Activated T-cell treated with anti-CD3 and anti-CD28 coated beads for 24 hours (primary cell): ENCODE results near the gene IFFO2.
"Not testable (repeated sequence)": the region's sequence is repeated elsewhere in the genome, so short reads cannot be mapped to it uniquely, and the experiment has no call there.

Experiments used
- DNase-seq: peaks from one replicate; pipeline ENCODE4 v3.0.0-alpha.2; 2020; ENCODE audit warnings: low read depth

The IFFO2 gene

GRCh38 chr1:18893120-18893519 is 63.4 kb downstream of the IFFO2 start:
- DNase-seq, result no peak

DNA sequence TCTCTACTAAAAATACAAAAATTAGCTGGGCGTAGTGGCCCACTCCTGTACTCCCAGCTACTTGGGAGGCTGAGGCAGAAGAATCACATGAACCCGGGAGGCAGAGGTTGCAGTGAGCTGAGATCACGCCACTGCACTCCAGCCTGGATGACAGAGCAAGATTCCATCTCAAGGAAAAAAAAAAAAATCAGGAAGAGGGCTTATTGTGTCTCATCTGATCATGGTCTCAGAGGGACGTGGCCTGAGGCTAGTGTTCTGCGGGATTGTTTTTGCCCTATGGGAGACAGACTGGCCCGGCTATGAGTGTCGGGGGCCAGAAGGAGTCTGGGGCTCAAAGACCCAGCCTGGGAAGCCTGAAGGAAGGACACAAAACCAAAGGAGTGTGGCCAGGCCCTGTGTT is 64.6 kb downstream of the IFFO2 start:
- not testable (repeated sequence) for DNase-seq

GRCh38 chr1:18891426-18891780 is 65.1 kb downstream of the IFFO2 start:
- DNase-seq, result no peak

DNA sequence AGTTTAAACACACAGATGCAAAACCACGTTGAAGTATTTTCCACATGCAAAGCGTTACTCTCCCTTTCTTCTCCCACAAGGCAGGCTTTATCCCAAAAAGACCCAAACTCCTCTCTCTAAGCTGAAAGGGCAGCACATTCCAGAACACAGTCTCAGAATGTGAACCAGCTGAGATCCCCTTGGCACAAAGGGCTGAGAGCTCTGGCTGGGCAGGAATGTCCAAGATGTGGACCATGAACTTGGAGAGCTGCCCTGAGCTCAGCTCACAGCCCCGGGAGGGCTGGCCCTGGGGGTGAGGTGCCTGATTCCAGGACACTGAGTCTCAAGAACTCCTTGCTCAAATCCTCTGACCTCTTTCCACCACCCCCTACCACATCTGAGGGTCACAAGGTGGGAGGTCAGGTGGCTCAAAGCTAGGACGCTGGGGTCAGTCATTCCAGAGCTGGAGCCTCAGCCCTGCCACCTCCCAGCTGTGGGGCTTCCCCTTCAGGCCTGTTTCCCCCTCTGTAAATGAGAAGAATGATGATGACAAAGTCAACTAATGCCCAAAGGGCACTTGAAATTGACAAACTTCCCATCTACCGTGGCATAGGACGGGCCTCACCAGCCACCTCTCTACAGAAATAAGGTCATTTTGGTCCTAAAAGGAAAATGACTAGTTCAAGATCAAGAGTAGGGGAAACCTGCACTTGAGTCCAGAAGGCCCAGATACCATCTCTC is 65.6 kb downstream of the IFFO2 start:
- no peak for DNase-seq

DNA sequence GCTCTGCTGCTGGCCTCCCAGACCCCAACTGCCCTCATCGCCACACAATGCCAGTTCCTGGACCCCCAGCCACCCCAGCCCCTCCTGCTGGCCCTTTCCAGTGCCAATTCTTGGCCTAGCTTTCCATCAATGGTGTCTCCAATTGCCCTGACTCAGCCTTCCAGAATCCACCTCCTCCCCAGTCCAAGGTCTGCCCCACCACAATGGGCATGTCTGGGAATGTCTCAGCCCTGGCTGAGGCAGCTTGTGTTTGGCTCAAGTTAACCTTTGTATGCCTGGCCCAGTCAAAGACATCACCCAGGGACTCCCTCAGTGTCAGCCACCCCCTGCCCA is 70.5 kb downstream of the IFFO2 start:
- no peak for DNase-seq

DNA sequence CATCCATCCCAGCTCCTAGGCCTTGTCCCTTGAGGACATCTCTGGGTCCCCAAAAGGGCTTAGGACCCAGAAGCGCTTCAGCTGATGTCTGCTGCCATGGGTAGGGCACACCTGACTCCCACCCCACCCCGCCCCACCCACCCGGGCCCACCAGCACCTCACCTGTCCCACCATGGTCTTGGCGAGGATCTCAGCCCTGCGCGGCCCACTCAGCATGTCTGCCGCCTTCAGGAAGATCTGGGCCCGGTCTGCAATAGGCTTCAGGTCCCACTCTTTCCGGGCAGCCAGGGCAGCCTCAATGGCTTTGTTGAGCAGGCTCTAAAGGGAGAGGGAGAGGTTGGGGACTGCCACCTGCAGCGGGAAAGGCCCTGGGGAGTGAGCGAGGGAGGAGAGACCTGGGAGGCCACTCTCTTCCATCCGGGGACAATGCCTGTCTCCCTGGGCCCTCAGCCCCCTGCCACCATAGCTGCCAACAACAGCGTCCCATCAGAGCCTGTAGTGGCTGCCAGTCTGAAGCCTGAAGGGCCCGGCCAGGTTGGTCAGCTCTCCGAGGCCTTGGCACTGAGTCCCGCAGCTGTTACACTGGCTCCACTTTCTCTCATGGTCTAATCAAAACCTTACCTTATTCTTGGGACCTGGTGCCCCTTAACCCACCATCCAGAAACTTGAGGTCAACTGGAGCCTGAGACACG is 71.0 kb downstream of the IFFO2 start:
- no peak for DNase-seq

DNA sequence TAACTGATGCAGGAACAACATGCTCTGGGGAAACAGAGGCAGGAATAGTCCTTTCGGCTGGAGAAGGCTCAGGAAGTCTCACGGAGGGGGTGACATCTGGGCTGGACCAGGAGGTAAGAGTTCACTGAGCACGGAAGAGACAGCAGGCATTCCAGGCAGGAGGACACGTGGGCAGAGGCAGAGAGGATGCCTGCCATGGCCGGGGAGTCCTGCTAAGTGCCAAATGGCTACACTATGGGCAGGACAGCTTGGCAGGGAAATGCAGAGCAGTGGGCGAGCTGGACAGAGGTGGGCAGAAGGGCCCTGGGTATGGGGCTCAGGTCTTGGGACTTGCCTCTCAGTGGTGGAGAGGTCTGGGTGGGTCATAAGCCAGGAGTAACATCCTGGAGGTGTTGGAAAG is 71.7 kb downstream of the IFFO2 start:
- no peak for DNase-seq

GRCh38 chr1:18884419-18884717 is 72.1 kb downstream of the IFFO2 start:
- no peak for DNase-seq

GRCh38 chr1:18883636-18884418 is 72.6 kb downstream of the IFFO2 start:
- DNase-seq, result peak; percentile 68

- DNase-seq, result no peak
Measured at GRCh38 chr1:18883079-18883478, 73.4 kb downstream of the IFFO2 start.

DNA sequence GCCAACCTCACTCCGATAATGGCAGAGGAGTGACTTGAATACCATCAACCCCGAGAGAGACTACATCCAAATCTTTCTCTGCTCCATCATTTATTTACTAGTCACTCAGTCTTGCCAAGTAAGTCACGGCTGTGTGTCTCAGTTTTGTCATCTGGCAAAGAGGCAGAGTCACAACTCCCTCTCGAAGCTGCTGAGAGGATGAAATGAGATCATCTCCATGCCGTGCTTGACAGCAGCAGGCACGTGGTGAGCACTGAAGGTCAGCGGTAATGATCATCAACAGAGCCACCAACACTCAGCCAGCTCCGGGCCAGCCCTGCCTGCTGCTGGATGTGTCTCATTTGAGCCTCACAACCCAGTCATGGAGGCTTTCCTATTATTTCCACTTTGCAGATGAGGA is 74.0 kb downstream of the IFFO2 start:
- no peak for DNase-seq

DNA sequence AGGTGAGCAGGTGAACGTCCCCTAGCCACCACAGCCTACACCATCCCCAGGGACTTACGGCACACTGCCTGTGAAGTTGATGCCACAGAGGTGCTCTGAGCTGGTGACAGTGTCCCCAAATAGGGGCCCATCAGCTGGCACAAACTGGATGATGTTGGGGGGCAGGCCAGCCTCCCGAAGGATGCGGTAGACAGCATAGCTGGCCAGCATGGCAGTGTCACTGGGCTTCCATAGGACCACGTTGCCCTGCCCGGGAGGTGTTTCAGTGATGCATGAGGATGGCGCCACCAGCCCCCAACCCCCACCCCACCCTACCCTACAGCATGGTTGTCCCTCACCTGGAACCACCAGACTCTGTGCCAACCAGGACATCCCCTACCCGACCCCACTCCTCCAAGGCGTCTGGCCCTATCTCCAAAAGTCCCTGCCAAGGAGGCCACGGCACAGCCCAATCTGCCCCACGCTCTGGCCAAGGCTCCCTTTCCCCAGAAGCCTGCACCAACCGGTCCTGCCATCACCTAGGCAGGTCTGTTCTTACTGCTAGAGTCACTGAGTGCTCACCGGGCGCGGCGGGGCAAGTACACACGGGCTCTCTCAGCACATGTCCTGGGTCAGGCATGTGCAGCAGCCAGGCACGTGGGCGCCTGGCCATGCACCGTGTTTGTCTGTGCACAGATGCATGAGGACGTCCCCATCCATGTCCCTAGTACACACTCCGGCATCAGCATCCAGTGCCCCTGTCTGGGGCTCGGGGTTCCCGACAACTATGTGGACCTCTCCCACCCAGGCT is 74.6 kb downstream of the IFFO2 start:
- no peak for DNase-seq

DNA sequence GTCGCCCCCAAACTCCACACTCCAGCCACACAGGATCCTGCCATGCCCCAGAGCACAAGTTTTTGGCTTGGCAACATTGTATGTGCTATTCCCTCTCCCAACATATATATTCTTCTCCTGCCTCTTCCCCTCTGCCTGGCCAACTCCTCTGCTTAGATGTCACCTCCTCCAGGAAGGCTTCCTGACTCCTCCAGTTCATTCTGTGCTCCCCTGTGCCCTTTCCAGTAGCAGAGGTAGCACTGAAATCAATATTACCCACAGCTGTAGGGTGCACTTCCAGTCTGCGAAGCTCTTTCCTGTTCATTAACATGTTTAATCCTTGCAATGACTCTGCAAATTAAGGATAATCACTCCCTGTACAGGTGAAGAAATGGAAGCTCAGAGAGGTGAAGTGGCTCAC is 75.3 kb downstream of the IFFO2 start:
- DNase-seq, result no peak

DNA sequence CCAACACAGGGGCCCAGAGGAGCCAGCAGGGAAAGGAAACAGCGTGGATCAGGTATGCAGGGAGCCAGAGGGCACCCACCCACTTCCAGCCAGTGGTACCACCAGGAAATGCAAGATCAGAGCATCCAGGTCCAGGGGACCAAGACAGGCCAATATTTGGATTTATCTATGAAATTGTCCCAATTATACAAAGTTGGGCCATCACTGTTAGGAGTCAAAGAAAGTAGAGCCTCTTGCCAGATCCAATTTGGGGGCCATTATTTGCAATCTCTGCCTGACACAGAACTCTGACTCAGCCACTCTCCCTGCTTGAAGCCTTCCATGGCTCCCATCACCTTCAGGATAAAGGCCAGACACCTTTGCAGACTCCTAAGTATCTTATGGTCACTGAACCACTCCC is 75.9 kb downstream of the IFFO2 start:
- DNase-seq, result no peak

DNA sequence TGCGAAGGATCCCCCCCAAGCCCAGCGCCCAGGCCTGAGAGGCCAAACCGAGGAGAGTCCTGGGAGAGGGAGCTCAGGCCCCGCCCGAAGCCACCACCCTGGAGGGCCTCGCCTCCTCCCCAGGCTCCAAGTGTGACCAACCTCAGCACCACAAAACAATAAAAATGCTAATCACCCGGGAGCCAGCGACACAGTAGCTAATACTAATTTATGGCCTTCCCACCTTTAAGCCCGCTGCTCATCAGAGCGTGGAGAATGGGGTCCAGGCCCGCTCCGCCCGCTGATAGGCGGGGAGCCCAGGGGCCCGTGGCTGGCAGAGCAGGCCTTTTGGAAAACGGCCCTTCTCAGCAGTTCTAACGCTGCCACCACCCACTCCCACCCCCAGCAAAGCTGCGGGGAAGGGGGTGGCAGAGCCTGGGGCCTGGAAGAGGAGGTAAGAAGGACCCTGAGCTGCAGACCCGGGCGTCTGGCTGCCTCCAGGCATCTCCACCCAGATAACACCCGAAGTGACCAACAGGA is 76.6 kb downstream of the IFFO2 start:
- no peak for DNase-seq

- no peak for DNase-seq
Measured at GRCh38 chr1:18879215-18879790, 77.2 kb downstream of the IFFO2 start.

GRCh38 chr1:18878538-18879214 is 77.8 kb downstream of the IFFO2 start:
- DNase-seq, result no peak

GRCh38 chr1:18877282-18877681 is 79.2 kb downstream of the IFFO2 start:
- no peak for DNase-seq

DNA sequence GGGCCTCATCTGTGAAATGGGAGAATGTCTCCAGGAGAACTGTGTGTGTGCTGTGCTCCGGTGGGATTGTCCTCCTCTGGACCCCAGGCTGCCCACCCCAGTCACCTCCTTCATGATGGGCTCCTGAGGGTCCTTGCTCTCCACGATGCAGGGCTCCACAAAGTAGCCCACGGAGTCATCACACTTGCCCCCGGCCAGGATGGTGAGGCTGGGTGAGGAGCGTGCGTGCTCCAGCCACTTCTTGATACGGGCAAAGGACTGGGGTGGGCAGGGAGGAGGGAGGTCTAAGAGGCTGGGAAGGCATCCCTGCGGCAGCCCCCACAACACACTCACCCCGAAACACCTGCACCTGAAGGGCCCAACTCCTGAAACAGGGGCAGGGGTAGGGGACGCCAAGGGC is 80.3 kb downstream of the IFFO2 start:
- no peak for DNase-seq

DNA sequence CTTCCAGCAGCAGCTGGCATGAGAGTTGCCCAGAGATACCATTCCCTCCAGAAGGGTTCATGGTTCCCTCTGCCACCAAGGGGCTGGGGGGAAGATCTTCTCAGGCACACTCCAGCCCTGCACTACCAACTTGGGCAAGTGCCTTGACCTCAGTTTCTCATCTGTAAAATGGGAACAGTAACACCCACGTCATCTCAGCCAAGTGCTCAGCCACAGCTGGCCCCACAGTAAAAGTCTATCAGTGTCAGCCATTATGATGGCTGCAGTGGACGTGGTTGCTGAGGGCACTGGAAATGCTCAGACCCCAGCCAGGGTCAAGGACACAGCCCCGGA is 80.7 kb downstream of the IFFO2 start:
- no peak for DNase-seq

GRCh38 chr1:18875107-18875795 is 81.2 kb downstream of the IFFO2 start:
- DNase-seq, result peak; percentile 59
